GM10248 (cell line): ENCODE measurements around the gene UNC5CL.

Experiments
- CTCF ChIA-PET: fragments of 300-600 bp; sonication (Branson Sonifier 250); formaldehyde crosslinking; extraction: SDS; loops from one replicate; lab custom pipeline; 2021; ENCODE audit warnings: antibody characterized with exemption; lab: Yijun Ruan, JAX
- POLR2A ChIA-PET: fragments of 350-650 bp; sonication (Branson Sonifier 250); formaldehyde crosslinking; extraction: SDS; loops from one replicate; lab custom pipeline; 2020; ENCODE audit warnings: antibody characterized with exemption; lab: Yijun Ruan, JAX
- DNase-seq: peaks from one replicate; pipeline ENCODE4 v3.0.0; 2012; ENCODE audit errors: extremely low spot score
- TF ChIP-seq, protein P1 (sequence below): IDR thresholded peaks from 2 replicates; pipeline ENCODE4 v1.5.1; 2012; ENCODE audit warnings: mild to moderate bottlenecking, low read depth; ENCODE audit errors: extremely low read depth, missing control alignments, control extremely low read depth

The UNC5CL gene

DNA sequence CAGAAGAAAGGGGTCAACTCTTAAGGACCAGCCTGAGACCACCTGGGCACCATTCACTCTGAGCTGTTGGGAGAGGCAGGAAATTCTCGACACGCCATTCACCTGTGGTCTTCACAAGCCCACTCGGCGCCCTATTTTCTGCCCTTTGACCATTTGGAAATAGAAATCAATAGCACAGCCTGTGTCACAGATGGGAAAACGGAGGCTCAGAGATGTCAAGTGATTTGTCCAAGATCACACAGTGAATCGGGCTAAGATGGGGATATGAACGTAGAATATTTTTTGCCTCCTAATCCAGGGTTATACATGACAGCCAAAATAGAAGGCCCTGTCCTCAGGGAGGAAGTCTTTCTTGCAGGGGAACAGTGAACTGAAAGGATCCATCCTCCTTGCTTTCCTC lies 10.9 kb upstream of the UNC5CL start:
- ChIA-PET POLR2A (no interaction called here), CTCF (interaction anchor here (0.9 to 9.9 kb wide), 4 partner anchors 7 to 51 kb away, joined by 3 to 85 read pairs (median 4); partner anchors contain the start of genes TSPO2 and UNC5CL)
- DNase-seq, result no peak
- TF ChIP-seq, protein P1, sequence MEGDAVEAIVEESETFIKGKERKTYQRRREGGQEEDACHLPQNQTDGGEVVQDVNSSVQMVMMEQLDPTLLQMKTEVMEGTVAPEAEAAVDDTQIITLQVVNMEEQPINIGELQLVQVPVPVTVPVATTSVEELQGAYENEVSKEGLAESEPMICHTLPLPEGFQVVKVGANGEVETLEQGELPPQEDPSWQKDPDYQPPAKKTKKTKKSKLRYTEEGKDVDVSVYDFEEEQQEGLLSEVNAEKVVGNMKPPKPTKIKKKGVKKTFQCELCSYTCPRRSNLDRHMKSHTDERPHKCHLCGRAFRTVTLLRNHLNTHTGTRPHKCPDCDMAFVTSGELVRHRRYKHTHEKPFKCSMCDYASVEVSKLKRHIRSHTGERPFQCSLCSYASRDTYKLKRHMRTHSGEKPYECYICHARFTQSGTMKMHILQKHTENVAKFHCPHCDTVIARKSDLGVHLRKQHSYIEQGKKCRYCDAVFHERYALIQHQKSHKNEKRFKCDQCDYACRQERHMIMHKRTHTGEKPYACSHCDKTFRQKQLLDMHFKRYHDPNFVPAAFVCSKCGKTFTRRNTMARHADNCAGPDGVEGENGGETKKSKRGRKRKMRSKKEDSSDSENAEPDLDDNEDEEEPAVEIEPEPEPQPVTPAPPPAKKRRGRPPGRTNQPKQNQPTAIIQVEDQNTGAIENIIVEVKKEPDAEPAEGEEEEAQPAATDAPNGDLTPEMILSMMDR, result no peak

DNA sequence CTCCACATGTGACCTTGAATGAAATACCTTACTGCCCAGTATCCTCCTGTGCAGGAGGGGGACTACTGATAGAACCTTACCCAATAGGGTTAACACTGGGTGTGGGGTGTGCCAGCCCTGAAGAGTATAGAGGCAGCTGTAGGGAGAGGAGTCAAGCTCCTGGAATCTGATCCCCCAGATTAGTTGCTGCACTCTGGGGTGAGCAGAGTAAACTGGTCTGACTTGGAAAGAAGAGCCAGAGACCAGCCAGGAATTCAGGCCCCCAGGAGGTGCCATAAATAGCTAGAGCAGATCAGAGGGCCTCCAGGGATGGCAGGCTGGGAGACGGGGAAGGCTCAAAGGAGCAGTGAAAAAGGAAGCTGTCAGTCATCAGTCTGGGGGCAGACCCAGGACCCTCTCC lies 10.5 kb upstream of the UNC5CL start:
- CTCF ChIA-PET, result interaction anchor here (0.9 to 9.9 kb wide), 4 partner anchors 7 to 50 kb away, joined by 3 to 85 read pairs (median 4); partner anchors contain the start of genes TSPO2 and UNC5CL
- DNase-seq, result no peak
- POLR2A ChIA-PET, result no interaction called here
- TF ChIP-seq, protein P1, result no peak

DNA sequence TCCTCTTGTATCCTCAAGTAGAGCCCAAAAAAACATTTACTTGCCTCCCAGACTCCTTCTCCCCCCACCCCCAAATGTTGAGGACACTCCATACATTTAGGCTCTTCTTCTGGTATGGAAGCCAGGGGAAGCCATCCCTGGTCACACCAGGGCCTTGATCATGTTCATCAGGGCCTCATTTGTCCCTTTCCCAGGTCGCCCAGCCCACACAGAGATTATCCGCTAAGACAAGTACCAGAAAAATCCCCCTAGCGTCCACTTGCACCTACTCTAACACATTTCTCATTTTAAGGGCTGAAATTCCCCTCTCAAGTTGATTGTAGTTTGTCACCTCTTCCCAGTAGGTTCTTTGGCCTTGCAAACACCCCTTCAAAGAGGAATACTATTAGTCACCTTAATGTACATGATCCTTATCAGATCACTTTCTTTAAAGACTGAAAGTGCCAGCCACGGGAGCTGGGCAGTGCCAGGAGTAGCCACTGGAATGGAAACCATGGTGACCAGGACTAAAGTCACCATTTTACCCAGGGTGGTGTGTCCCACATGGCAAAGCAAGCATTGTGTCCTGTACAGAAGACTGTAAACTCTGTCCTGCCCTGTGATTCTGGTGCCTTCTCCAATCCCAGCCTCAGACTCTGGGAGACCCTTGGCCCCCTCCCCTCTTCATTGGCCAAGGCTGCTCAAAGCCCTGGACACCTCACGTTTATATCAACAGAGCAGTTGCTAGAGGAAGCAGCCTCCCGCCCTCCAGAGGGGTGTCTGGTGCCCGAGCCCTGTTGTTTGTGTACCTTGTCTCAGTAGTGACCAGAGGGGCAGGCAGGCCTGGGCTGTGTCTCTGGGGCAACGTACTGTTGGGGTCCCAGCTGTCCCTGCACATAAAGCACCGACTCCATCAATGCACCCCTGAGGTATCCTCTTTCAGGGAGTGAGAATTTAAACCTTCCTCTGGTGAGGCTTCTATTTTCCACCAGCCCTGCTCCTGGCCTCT lies 9.0 kb upstream of the UNC5CL start:
- POLR2A ChIA-PET, result interaction anchor here (0.6 kb wide), 1 partner anchor 520 kb away, joined by 3 read pairs; no protein-coding TSS in a partner anchor
- CTCF ChIA-PET, result interaction anchor here (0.8 to 9.9 kb wide), 3 partner anchors 5 to 22 kb away, joined by 3 to 85 read pairs (median 3); partner anchors contain the start of genes TSPO2 and UNC5CL
- no peak for DNase-seq
- TF ChIP-seq, protein P1, result no peak

DNA sequence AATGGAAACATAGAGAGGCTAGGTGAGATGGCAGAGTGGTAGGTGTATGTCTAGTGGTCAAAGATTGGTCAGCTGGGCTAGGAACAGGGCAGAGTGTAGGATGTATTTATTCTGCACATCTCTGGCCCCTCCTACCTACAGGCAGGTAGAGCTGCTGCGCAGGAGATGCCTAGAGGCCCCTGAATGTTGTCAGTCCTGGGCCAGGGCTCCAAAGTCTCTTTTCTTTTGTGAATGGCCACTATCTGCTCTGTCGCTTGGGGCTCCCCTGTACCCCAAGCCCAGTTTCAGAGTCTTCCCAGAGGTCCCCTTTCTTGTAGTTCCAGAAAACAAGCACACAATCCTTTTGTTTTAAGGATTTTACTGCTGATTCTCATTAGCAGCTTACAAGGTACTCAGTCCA lies 8.3 kb upstream of the UNC5CL start:
- TF ChIP-seq, protein P1, result no peak
- DNase-seq, result no peak
- ChIA-PET POLR2A (no interaction called here), CTCF (interaction anchor here (8.9 to 11.7 kb wide), 2 partner anchors 6 to 20 kb away, joined by 85 to 169 read pairs; partner anchors contain the start of gene APOBEC2)

DNA sequence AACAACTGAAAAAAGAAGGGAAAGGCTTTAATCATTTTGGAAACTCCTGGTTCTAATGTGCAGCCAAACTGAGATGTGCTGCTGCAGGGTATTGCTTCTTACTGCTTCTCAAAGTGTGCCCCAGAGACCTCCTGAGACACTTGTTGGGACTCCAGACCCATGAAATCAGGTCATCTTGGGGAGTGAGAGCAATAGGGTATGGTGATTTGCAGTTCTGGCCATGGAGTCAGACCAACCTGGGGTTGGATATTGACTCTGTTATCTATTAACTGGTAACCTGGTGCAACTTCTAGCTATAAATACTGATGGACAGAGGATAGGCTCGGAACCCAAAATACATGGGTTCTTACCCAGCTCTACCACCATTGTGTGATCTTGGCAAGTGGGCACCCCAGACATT lies 7.1 kb upstream of the UNC5CL start:
- CTCF ChIA-PET, result interaction anchor here (0.8 to 11.7 kb wide), 6 partner anchors 7 to 637 kb away, joined by 3 to 169 read pairs (median 4); partner anchors contain the start of gene APOBEC2
- POLR2A ChIA-PET, result no interaction called here

DNA sequence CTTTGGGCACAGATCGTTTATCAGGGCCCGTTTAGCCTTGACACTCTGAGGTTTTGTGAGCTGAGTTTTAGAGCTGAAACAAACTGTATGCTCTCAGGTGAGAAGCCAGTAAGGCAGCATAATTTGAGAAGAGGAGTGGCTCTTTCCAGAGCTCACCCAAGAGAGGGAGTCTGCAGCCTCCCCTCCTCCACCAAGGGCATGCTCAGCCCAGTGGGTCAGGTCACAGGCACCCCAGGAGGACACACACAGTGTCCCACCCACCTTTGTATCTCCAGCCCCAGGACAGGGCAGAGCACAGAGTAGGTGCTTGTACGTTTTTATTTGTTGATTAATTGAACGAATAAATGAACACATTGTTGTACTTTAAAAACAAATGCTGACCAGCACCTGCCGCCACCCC lies 6.6 kb upstream of the UNC5CL start:
- no peak for DNase-seq
- ChIA-PET POLR2A (no interaction called here), CTCF (interaction anchor here (0.8 to 11.7 kb wide), 6 partner anchors 7 to 638 kb away, joined by 3 to 169 read pairs (median 4); partner anchors contain the start of gene APOBEC2)
- TF ChIP-seq, protein P1, result no peak

More for the DNA sequence above, 7.1 kb upstream of the UNC5CL start:
- DNase-seq, result no peak
- TF ChIP-seq, protein P1, result no peak
